Vagina (tissue), 2 donors: ENCODE results near the gene MAML1.

Experiments
- POLR2A ChIP-seq, 2 donors: fragments of 450-650 bp; IDR thresholded peaks; one replicate each; pipeline ENCODE4 v1.6.1; 2017; ENCODE audit warnings: antibody characterized with exemption in 2 of 2, mild to moderate bottlenecking in 2 of 2, moderate library complexity in 2 of 2
- POLR2AphosphoS5 ChIP-seq, 2 donors: sonication (generic); formaldehyde crosslinking; IDR thresholded peaks; one replicate each; pipeline ENCODE4 v1.9.0; 2017; ENCODE audit warnings: antibody characterized with exemption in 2 of 2, mild to moderate bottlenecking in 2 of 2, low read depth in 1 of 2; ENCODE audit not compliant: insufficient read depth in 1 of 2
- TF ChIP-seq, protein P1 (sequence below), 3 experiments: fragments of 450-650 bp in 2 of 3; fragments of 200-600 bp in 1 of 3; sonication (generic) in 1 of 3; IDR thresholded peaks; one replicate each; pipeline ENCODE4 v1.5.1; 2017 to 2019; ENCODE audit warnings: antibody characterized with exemption in 3 of 3, mild to moderate bottlenecking in 2 of 3, moderate library complexity in 2 of 3

DNA sequence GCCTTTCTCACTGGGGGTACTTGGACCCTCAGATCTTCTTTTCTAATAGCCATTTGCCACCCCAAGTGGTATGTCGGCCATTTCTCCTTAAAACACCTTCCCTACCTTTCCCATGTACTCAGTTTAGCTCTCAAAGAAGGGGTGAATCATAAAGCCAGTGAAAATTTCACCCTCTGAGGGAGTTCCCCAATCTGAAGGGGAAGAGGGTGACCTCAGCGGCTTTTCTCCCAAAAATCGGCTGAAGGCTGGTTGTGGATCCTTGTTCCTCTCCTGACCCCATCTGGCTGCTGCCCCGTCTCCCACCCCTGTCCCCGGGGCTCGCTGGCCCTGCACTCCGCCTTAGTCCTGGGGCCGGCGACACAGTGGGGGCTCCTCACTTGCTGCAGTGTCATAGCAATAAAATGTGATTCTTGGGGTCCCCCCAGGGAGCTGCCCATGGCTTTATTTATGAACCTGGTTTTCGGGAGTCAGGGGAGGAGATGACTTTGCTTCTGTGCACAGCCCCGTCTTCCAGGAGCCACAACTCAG, 43.9 kb downstream of the MAML1 start:
- TF ChIP-seq, protein P1, sequence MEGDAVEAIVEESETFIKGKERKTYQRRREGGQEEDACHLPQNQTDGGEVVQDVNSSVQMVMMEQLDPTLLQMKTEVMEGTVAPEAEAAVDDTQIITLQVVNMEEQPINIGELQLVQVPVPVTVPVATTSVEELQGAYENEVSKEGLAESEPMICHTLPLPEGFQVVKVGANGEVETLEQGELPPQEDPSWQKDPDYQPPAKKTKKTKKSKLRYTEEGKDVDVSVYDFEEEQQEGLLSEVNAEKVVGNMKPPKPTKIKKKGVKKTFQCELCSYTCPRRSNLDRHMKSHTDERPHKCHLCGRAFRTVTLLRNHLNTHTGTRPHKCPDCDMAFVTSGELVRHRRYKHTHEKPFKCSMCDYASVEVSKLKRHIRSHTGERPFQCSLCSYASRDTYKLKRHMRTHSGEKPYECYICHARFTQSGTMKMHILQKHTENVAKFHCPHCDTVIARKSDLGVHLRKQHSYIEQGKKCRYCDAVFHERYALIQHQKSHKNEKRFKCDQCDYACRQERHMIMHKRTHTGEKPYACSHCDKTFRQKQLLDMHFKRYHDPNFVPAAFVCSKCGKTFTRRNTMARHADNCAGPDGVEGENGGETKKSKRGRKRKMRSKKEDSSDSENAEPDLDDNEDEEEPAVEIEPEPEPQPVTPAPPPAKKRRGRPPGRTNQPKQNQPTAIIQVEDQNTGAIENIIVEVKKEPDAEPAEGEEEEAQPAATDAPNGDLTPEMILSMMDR (IDR thresholded peaks at IDR 0.05) = no peak
- TF ChIP-seq POLR2A (IDR thresholded peaks at IDR 0.05) (no peak), POLR2AphosphoS5 (IDR thresholded peaks at IDR 0.05; ENCODE audit: insufficient read depth in 1 of 2, low read depth in 1 of 2) (no peak)
